ENCODE data around the gene MRM2.

Gene MRM2

DNA sequence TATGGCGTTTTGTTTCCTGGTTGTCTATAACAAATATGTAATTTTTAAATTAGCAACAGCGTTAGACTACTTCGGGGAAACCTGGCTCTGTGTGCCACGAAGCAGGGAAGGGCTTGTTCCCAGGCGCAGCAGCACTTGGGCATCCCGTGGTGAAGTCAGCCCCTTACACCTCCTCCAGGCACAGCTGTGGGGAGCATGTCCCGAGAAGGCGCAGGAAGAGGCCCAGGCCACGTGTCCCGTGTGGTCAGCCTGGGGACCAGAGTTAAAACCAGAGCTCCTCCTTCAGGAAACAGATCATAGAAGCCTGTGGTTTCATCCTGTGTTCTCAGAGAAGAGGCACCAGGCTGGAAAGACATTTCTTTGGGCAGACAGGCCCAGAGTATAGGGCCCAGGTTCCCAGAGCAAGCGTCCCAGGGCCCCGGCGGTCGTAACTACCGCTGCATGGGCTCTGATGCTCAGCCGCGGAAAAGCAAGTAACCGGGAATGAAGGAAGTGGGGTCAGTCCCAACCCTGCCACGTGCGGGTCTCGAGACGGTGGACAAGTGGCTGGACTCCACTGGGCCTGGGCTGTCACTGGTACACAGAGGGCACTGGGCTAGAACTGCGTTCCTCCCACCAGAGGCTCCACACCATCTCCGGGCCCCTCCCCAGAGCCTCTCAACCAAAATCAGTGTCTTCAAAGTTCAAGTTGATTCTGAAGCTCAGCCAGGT, 7.1 kb upstream of the MRM2 start:
- peak overlapping the region; percentile 16; the same call in 1 of the 2 replicates for H3K9ac ChIP-seq (ENCODE audit: low read length)
- peak overlapping the region; percentile 48 for H3K4me2 ChIP-seq (ENCODE audit: low read depth, low read length)
- no peaks in the 10 kb centered on the region for H4K20me1 ChIP-seq (ENCODE audit: insufficient read depth, low read length)
- H3K9me2 ChIP-seq (replicated peaks; ENCODE audit: insufficient read depth, low read length): no peaks in the 10 kb centered on the region
- H3K4me1 ChIP-seq (ENCODE audit: low read length): peaks cover 16% of the 10 kb centered on the region
- peak overlapping the region; percentile 30 for H2AFZ ChIP-seq (ENCODE audit: low read length)
- DNase-seq: peak; percentile 72
- no peak for TF ChIP-seq EZH2 (optimal IDR thresholded peaks at IDR 0.05; ENCODE audit: low read depth, low read length)
- TF ChIP-seq, protein P1, sequence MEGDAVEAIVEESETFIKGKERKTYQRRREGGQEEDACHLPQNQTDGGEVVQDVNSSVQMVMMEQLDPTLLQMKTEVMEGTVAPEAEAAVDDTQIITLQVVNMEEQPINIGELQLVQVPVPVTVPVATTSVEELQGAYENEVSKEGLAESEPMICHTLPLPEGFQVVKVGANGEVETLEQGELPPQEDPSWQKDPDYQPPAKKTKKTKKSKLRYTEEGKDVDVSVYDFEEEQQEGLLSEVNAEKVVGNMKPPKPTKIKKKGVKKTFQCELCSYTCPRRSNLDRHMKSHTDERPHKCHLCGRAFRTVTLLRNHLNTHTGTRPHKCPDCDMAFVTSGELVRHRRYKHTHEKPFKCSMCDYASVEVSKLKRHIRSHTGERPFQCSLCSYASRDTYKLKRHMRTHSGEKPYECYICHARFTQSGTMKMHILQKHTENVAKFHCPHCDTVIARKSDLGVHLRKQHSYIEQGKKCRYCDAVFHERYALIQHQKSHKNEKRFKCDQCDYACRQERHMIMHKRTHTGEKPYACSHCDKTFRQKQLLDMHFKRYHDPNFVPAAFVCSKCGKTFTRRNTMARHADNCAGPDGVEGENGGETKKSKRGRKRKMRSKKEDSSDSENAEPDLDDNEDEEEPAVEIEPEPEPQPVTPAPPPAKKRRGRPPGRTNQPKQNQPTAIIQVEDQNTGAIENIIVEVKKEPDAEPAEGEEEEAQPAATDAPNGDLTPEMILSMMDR (IDR thresholded peaks at IDR 0.05; ENCODE audit: low read length): peak; percentile 18
- H3K4me3 ChIP-seq (ENCODE audit: low read length): peak overlapping the region; percentile 14; the same call in 1 of the 2 replicates
- H3K27ac ChIP-seq (ENCODE audit: low read length): peak overlapping the region; percentile 64; the same call in 1 of the 2 replicates
- no peaks in the 10 kb centered on the region for H3K36me3 ChIP-seq (replicated peaks; ENCODE audit: insufficient read depth, low read length)
- no peaks in the 10 kb centered on the region for H3K9me3 ChIP-seq (replicated peaks; ENCODE audit: insufficient read depth, low read length)
- H3F3A ChIP-seq (ENCODE audit: insufficient read depth, low read length): peaks cover 10% of the 10 kb centered on the region; the same call in 1 of the 2 replicates
- H3K79me2 ChIP-seq (ENCODE audit: low read length): no peaks in the 10 kb centered on the region
- no peaks in the 10 kb centered on the region for H3K27me3 ChIP-seq (replicated peaks; ENCODE audit: insufficient read depth, low read length)

DNA sequence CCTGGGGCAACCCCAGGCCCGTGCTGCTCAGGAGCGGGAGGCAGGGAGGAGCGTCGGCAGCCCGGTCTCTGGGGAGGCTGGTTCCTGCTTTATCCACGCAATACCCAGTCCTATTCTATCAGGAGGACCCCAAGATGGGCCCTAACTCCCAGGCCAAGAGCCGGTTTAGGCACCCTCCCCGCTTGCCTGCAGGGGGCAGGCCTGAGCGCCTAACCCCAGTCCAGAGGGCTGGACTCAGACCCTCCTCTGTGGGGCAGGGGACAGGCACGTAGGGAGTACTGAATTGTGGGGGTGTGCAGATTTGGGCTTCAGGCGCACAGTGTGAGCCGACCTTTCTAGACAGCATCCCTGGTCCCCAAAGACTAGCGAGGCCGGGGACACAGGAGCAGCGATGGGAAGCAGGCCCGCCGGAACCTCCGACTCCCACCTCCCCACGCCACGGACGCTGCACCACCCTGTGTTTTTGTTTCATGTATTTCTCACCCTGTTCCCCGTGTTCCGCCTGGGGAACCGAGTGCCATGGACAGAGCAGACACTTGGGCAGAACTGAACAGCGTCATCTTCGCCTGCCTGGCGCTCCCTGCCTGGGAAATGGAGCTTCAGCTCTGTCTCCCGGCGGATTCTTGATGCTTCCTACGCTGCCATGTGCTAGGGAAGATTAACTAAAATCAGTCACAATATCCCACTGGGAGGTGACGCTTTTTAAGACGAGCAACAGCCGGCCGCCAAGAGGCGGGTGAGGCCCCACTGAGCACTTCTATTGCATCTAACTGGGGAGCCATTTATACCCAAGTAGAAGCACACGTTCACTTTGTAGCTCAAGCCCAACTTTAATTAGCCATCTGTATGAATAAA, 5.4 kb upstream of the MRM2 start:
- H3K79me2 ChIP-seq (ENCODE audit: low read length): 0 out of 2 replicates have a peak, but pooled peaks cover 6% of the 10 kb centered on the region
- no peaks in the 10 kb centered on the region for H3K36me3 ChIP-seq (replicated peaks; ENCODE audit: insufficient read depth, low read length)
- H3K4me1 ChIP-seq (ENCODE audit: low read length): peaks cover 24% of the 10 kb centered on the region
- no peaks in the 10 kb centered on the region for H3K9me3 ChIP-seq (replicated peaks; ENCODE audit: insufficient read depth, low read length)
- H3F3A ChIP-seq (ENCODE audit: insufficient read depth, low read length): peaks cover 20% of the 10 kb centered on the region
- no peak for DNase-seq
- H3K27me3 ChIP-seq (replicated peaks; ENCODE audit: insufficient read depth, low read length): no peaks in the 10 kb centered on the region
- no peak for TF ChIP-seq EZH2phosphoT487 (IDR thresholded peaks at IDR 0.05; ENCODE audit: low read length)
- TF ChIP-seq, protein P1 (IDR thresholded peaks at IDR 0.05; ENCODE audit: low read length): peak; percentile 52
- H3K4me3 ChIP-seq (ENCODE audit: low read length): no peak overlapping the region
- no peaks in the 10 kb centered on the region for H4K20me1 ChIP-seq (ENCODE audit: insufficient read depth, low read length)
- no peak overlapping the region for H3K9ac ChIP-seq (ENCODE audit: low read length)
- no peak overlapping the region for H3K4me2 ChIP-seq (ENCODE audit: low read depth, low read length)
- H2AFZ ChIP-seq (ENCODE audit: low read length): no peak overlapping the region
- H3K27ac ChIP-seq (ENCODE audit: low read length): no peak overlapping the region
- no peaks in the 10 kb centered on the region for H3K9me2 ChIP-seq (replicated peaks; ENCODE audit: insufficient read depth, low read length)

DNA sequence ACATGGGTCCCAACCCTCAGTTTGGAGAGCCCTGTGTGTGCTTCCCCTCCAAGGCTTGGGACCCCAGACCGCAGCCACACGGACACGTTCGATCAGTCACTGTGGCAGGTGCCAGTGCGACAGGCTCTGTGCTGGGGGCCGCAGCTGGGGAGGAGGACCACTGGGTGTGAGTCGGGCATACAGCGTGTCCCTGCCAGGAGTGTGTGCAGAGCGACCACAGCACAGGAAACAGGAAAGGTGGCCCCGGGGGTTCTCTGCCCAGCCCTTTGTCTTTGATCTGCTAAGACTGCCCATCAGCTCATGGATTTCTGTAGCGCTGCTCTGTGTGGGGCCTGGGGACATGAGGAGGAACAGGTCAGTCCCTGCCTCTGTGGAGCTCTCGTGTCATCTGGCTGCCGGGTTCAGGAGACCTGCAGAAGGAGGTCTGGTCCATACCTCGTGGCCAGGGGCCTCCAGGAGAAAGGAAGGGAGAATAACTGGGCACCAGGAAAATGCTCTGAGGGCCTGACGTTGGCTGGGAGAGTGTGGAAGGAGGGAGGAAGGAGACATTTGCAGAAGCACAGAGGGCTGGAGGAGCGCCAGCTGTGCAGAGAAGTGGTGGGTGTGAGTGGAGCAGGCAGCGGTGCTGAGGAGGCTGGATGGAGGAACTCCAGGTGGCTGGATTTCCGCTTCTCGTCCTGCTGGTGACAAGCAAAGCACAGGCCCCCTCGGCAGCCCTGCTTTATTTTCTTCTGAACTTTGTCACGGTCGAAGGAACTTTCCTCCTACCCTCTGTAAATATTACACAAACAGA, 4.1 kb upstream of the MRM2 start:
- Histone ChIP-seq H3K4me2 (ENCODE audit: low read depth, low read length) (no peak overlapping the region), H3K4me3 (ENCODE audit: low read length) (no peak overlapping the region), H3K27me3 (replicated peaks; ENCODE audit: insufficient read depth, low read length) (no peaks in the 10 kb centered on the region), H3F3A (ENCODE audit: insufficient read depth, low read length) (peaks cover 20% of the 10 kb centered on the region), H3K79me2 (ENCODE audit: low read length) (peaks cover 16% of the 10 kb centered on the region), H4K20me1 (ENCODE audit: insufficient read depth, low read length) (no peaks in the 10 kb centered on the region), H3K27ac (ENCODE audit: low read length) (no peak overlapping the region), H2AFZ (ENCODE audit: low read length) (no peak overlapping the region), H3K9me2 (replicated peaks; ENCODE audit: insufficient read depth, low read length) (no peaks in the 10 kb centered on the region), H3K36me3 (replicated peaks; ENCODE audit: insufficient read depth, low read length) (no peaks in the 10 kb centered on the region), H3K9me3 (replicated peaks; ENCODE audit: insufficient read depth, low read length) (no peaks in the 10 kb centered on the region), H3K4me1 (ENCODE audit: low read length) (peaks cover 24% of the 10 kb centered on the region), H3K9ac (ENCODE audit: low read length) (no peak overlapping the region)
- TF ChIP-seq, protein P1 (IDR thresholded peaks at IDR 0.05; ENCODE audit: low read length): no peak
- TF ChIP-seq EZH2phosphoT487 (IDR thresholded peaks at IDR 0.05; ENCODE audit: low read length): no peak
- no peak for TF ChIP-seq EZH2 (optimal IDR thresholded peaks at IDR 0.05; ENCODE audit: low read depth, low read length)
- DNase-seq: no peak
